Activated naive CD4-positive, alpha-beta T cell treated with anti-CD3 and anti-CD28 coated beads, Interleukin-2, amount 50 U/mL, for 72 hours (primary cell): ENCODE measurements around the gene MED10. TPM values are rescaled to one million over a fixed set of nuclear protein-coding genes. Genes with fewer than 3 reads are reported as not detected.

ENCODE experiments used
- ATAC-seq, 2 donors: fragments of 150-1000 bp; cut with Tn5 transposase; 2 replicates each; pipeline ENCODE4 v1.10.0; 2021; ENCODE audit warnings: mild to moderate bottlenecking in 2 of 2, moderate library complexity in 2 of 2
- DNase-seq, 2 donors: peaks; one replicate each; pipeline ENCODE4 v3.0.0; 2021 to 2022; ENCODE audit warnings: low spot score in 2 of 2
- H3K27ac Mint-ChIP-seq, 2 donors: one replicate each; pipeline ENCODE4 v1.8.0; 2022; ENCODE audit warnings: mild to moderate bottlenecking in 2 of 2, mixed read lengths in 2 of 2
- H3K36me3 Mint-ChIP-seq, 2 donors: one replicate each; pipeline ENCODE4 v1.8.0; 2022; ENCODE audit warnings: mixed read lengths in 2 of 2
- H3K9me3 Mint-ChIP-seq, 2 donors: one replicate each; pipeline ENCODE4 v1.8.0; 2022; ENCODE audit warnings: mixed read lengths in 2 of 2
- total RNA-seq, 2 donors: library from RNA; stranded (reverse); gene quantifications; one replicate each; pipeline ENCODE4 v1.2.3, GENCODE V29; 2022

MED10 gene
- total RNA-seq, 2 donors from 2014 or later = 45.1 to 97.2 TPM

GRCh38 chr5:6347165-6347564, 31.2 kb downstream of the MED10 start:
- ATAC-seq (no peak), DNase-seq (no peak)
- Mint-ChIP-seq H3K27ac (no peak overlapping the region), H3K9me3 (no peaks in the 10 kb centered on the region), H3K36me3 (no peaks in the 10 kb centered on the region)

GRCh38 chr5:6344593-6344989, 33.8 kb downstream of the MED10 start:
- Mint-ChIP-seq H3K36me3 (no peaks in the 10 kb centered on the region), H3K27ac (no peak overlapping the region), H3K9me3 (no peaks in the 10 kb centered on the region)
- DNase-seq = no peak
- ATAC-seq = no peak

- no peak for DNase-seq
- Mint-ChIP-seq H3K9me3 (no peaks in the 10 kb centered on the region), H3K36me3 (no peaks in the 10 kb centered on the region), H3K27ac (no peak overlapping the region)
- no peak for ATAC-seq
Observed at GRCh38 chr5:6343951-6344592, 34.3 kb downstream of the MED10 start.

- no peak overlapping the region for H3K27ac Mint-ChIP-seq
- ATAC-seq (no peak), DNase-seq (no peak)
- no peaks in the 10 kb centered on the region for H3K9me3 Mint-ChIP-seq
- H3K36me3 Mint-ChIP-seq = no peaks in the 10 kb centered on the region
Observed at GRCh38 chr5:6342689-6343315, 35.5 kb downstream of the MED10 start.

- H3K9me3 Mint-ChIP-seq = no peaks in the 10 kb centered on the region
- DNase-seq (no peak), ATAC-seq (no peak)
- H3K27ac Mint-ChIP-seq = no peak overlapping the region
- peaks cover 0 to 6% of the 10 kb centered on the region in 2 donors for H3K36me3 Mint-ChIP-seq
Observed at GRCh38 chr5:6340100-6340499, 38.2 kb downstream of the MED10 start.

- no peaks in the 10 kb centered on the region for H3K9me3 Mint-ChIP-seq
- H3K36me3 Mint-ChIP-seq = peaks cover 0 to 19% of the 10 kb centered on the region in 2 donors
- ATAC-seq (no peak), DNase-seq (no peak)
- no peak overlapping the region for H3K27ac Mint-ChIP-seq
Observed at GRCh38 chr5:6338871-6339270, 39.5 kb downstream of the MED10 start.

GRCh38 chr5:6338135-6338534, 40.2 kb downstream of the MED10 start:
- Mint-ChIP-seq H3K9me3 (no peaks in the 10 kb centered on the region), H3K36me3 (peaks cover 0 to 26% of the 10 kb centered on the region in 2 donors), H3K27ac (no peak overlapping the region)
- no peak for ATAC-seq
- no peak for DNase-seq

GRCh38 chr5:6333182-6333905, 45.0 kb downstream of the MED10 start:
- peaks cover 9 to 17% of the 10 kb centered on the region in 2 donors for H3K9me3 Mint-ChIP-seq
- ATAC-seq = no peak

GRCh38 chr5:6328173-6328572, 50.2 kb downstream of the MED10 start:
- Mint-ChIP-seq H3K9me3 (peaks cover 9 to 17% of the 10 kb centered on the region in 2 donors), H3K27ac (no peak overlapping the region), H3K36me3 (peaks cover 16 to 27% of the 10 kb centered on the region in 2 donors)
- ATAC-seq (no peak), DNase-seq (no peak)

More at GRCh38 chr5:6333182-6333905, 45.0 kb downstream of the MED10 start:
- H3K27ac Mint-ChIP-seq = no peak overlapping the region
- no peak for DNase-seq
- H3K36me3 Mint-ChIP-seq = peaks cover 16 to 53% of the 10 kb centered on the region in 2 donors

- H3K36me3 Mint-ChIP-seq = peaks cover 16 to 19% of the 10 kb centered on the region in 2 donors
- no peak overlapping the region for H3K27ac Mint-ChIP-seq
- no peak for DNase-seq
- no peak for ATAC-seq
- peaks cover 9 to 18% of the 10 kb centered on the region in 2 donors for H3K9me3 Mint-ChIP-seq
Observed at GRCh38 chr5:6326776-6327175, 51.6 kb downstream of the MED10 start.

- ATAC-seq = no peak
- Mint-ChIP-seq H3K36me3 (peaks cover 7% of the 10 kb centered on the region in 2 donors), H3K27ac (no peak overlapping the region), H3K9me3 (peaks cover 4 to 7% of the 10 kb centered on the region in 2 donors)
- no peak for DNase-seq
Observed at GRCh38 chr5:6322163-6322713, 56.1 kb downstream of the MED10 start.

Other genes with a start within 250 kb of the MED10 start
- not detected for gene UBE2QL1, start 70.3 kb upstream of the MED10 start, total RNA-seq